Gastroesophageal sphincter (tissue), 3 donors: ENCODE results near the gene ITPR2.

ENCODE experiments used
- EP300 ChIP-seq: sonication (generic); formaldehyde crosslinking; IDR thresholded peaks from one replicate; pipeline ENCODE4 v1.6.1; 2017; ENCODE audit warnings: antibody characterized with exemption, mild to moderate bottlenecking
- POLR2AphosphoS5 ChIP-seq: sonication (generic); formaldehyde crosslinking; IDR thresholded peaks from one replicate; pipeline ENCODE4 v1.6.1; 2017; ENCODE audit warnings: antibody characterized with exemption
- TF ChIP-seq, protein P1 (sequence below), 4 experiments: fragments of 200-600 bp in 2 of 4; fragments of 450-650 bp in 2 of 4; sonication (generic) in 1 of 4; IDR thresholded peaks; one replicate each; pipeline ENCODE4 v1.5.1; 2017 to 2019; ENCODE audit warnings: antibody characterized with exemption in 4 of 4, mild to moderate bottlenecking in 2 of 4, moderate library complexity in 2 of 4

DNA sequence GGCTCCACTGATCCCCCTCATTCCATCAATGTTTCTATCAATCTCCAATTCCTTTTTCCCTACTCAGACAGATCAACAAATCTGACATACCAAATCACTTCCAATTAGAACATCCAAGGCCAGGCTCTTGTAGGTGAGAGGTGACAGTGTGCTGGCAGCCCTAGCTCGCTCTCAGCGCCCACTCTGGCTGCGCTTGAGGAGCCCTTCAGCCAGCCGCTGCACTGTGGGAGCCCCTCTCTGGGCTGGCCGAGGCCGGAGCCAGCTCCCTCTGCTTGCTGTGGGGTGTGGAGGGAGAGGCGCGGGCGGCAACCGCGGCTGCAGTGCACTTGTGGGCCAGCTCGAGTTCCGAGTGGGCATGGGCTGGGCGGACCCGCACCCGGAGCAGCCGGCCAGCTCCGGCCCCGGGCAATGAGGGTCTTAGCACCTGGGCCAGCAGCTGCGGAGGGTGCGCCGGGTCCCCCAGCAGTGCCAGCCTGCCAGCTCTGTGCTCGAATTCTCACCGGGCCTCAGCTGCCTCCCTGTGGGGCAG, 6.0 kb upstream of the ITPR2 start:
- TF ChIP-seq, protein P1, sequence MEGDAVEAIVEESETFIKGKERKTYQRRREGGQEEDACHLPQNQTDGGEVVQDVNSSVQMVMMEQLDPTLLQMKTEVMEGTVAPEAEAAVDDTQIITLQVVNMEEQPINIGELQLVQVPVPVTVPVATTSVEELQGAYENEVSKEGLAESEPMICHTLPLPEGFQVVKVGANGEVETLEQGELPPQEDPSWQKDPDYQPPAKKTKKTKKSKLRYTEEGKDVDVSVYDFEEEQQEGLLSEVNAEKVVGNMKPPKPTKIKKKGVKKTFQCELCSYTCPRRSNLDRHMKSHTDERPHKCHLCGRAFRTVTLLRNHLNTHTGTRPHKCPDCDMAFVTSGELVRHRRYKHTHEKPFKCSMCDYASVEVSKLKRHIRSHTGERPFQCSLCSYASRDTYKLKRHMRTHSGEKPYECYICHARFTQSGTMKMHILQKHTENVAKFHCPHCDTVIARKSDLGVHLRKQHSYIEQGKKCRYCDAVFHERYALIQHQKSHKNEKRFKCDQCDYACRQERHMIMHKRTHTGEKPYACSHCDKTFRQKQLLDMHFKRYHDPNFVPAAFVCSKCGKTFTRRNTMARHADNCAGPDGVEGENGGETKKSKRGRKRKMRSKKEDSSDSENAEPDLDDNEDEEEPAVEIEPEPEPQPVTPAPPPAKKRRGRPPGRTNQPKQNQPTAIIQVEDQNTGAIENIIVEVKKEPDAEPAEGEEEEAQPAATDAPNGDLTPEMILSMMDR (IDR thresholded peaks at IDR 0.05): no peak
- TF ChIP-seq POLR2AphosphoS5: no peak
- TF ChIP-seq EP300: no peak
